HepG2 (cell line): ENCODE measurements around the gene SLC17A9. TPM values are rescaled to one million over a fixed set of nuclear protein-coding genes. Genes with fewer than 3 reads are reported as not detected.

Experiments
- GLI4 ChIP-seq: sonication (generic); formaldehyde crosslinking; IDR thresholded peaks from 2 replicates; pipeline ENCODE4 v1.5.1; 2020; ENCODE audit warnings: missing genetic modification reagents, mild to moderate bottlenecking, moderate library complexity, borderline replicate concordance
- HNF4A ChIP-seq: sonication (generic); formaldehyde crosslinking; IDR thresholded peaks from 2 replicates; pipeline ENCODE4 v1.4.0; 2020; ENCODE audit warnings: missing genetic modification reagents
- MBNL3 ChIP-seq: fragments of 250-450 bp; sonication (Bioruptor Pico); conservative IDR thresholded peaks from 2 replicates; pipeline ENCODE4 v1.8.0; 2022; ENCODE audit warnings: mild to moderate bottlenecking, inconsistent platforms
- MIXL1 ChIP-seq: IDR thresholded peaks from 2 replicates; pipeline ENCODE4 v1.6.1; 2016
- MXD1 ChIP-seq: sonication (generic); formaldehyde crosslinking; IDR thresholded peaks from 2 replicates; pipeline ENCODE4 v1.4.0; 2020; ENCODE audit warnings: mild to moderate bottlenecking, missing genetic modification reagents
- NCOA2 ChIP-seq: sonication (generic); formaldehyde crosslinking; IDR thresholded peaks from 2 replicates; pipeline ENCODE4 v1.8.0; 2022; ENCODE audit warnings: inconsistent platforms
- NR2F6 ChIP-seq, 2 experiments: IDR thresholded peaks; 2 replicates each; pipeline ENCODE4 v1.6.1; 2016; ENCODE audit warnings: antibody characterized with exemption in 1 of 2, mild to moderate bottlenecking in 1 of 2
- PAF1 ChIP-seq: IDR thresholded peaks from 2 replicates; pipeline ENCODE4 v1.6.1; 2016; ENCODE audit warnings: missing genetic modification reagents, missing compliant biosample characterization
- RAD21 ChIP-seq: fragments of 450-650 bp; formaldehyde crosslinking; IDR thresholded peaks from 2 replicates; pipeline ENCODE4 v1.5.0; 2020; ENCODE audit warnings: mild to moderate bottlenecking
- SIN3A ChIP-seq: IDR thresholded peaks from 2 replicates; pipeline ENCODE4 v1.6.1; 2011; ENCODE audit warnings: low read depth, mild to moderate bottlenecking, control low read depth, low read length, borderline replicate concordance
- SOX6 ChIP-seq, 2 experiments: fragments of 450-650 bp in 1 of 2; sonication (generic) in 1 of 2; formaldehyde crosslinking in 1 of 2; IDR thresholded peaks; 2 replicates each; pipeline versions ENCODE4 v1.4.0 to v1.6.1; 2017 to 2020; ENCODE audit warnings: antibody characterized with exemption in 1 of 2, mild to moderate bottlenecking in 1 of 2, missing genetic modification reagents in 1 of 2
- TARDBP ChIP-seq: sonication (generic); formaldehyde crosslinking; IDR thresholded peaks from 2 replicates; pipeline ENCODE4 v1.8.0; 2022; ENCODE audit warnings: mild to moderate bottlenecking, missing genetic modification reagents
- TGIF2 ChIP-seq: IDR thresholded peaks from 2 replicates; pipeline ENCODE4 v1.6.1; 2016; ENCODE audit warnings: control low read depth, missing compliant biosample characterization
- THAP7 ChIP-seq: sonication (generic); formaldehyde crosslinking; IDR thresholded peaks from 2 replicates; pipeline ENCODE4 v1.8.1; 2023; ENCODE audit warnings: mild to moderate bottlenecking, missing genetic modification reagents
- THAP9 ChIP-seq: sonication (generic); formaldehyde crosslinking; IDR thresholded peaks from 2 replicates; pipeline ENCODE4; 2020; ENCODE audit warnings: missing genetic modification reagents, mild to moderate bottlenecking, borderline replicate concordance
- ZC3H13 ChIP-seq: sonication (generic); formaldehyde crosslinking; IDR thresholded peaks from 2 replicates; pipeline ENCODE4 v1.8.1; 2023; ENCODE audit warnings: mild to moderate bottlenecking, missing genetic modification reagents, moderate library complexity
- ZFP62 ChIP-seq: sonication (generic); formaldehyde crosslinking; IDR thresholded peaks from 2 replicates; pipeline ENCODE4 v1.4.0; 2020; ENCODE audit warnings: missing genetic modification reagents
- ZNF281 ChIP-seq: sonication (generic); formaldehyde crosslinking; IDR thresholded peaks from 2 replicates; pipeline ENCODE4 v1.4.0; 2020; ENCODE audit warnings: missing genetic modification reagents, borderline replicate concordance
- ZNF292 ChIP-seq: sonication (generic); formaldehyde crosslinking; IDR thresholded peaks from 2 replicates; pipeline ENCODE4 v1.8.1; 2022; ENCODE audit warnings: mild to moderate bottlenecking, low read depth, missing genetic modification reagents, borderline replicate concordance
- ZNF326 ChIP-seq: sonication (generic); formaldehyde crosslinking; IDR thresholded peaks from 2 replicates; pipeline ENCODE4 v1.4.0; 2020; ENCODE audit warnings: missing genetic modification reagents, borderline replicate concordance
- ZNF737 ChIP-seq: sonication (generic); formaldehyde crosslinking; IDR thresholded peaks from 2 replicates; pipeline ENCODE4 v1.5.0; 2020; ENCODE audit warnings: missing genetic modification reagents, mild to moderate bottlenecking, borderline replicate concordance
- ZNF772 ChIP-seq: sonication (generic); formaldehyde crosslinking; IDR thresholded peaks from 2 replicates; pipeline ENCODE4 v1.5.0; 2020; ENCODE audit warnings: mild to moderate bottlenecking, missing genetic modification reagents
- polyA plus RNA-seq, 8 experiments: library from polyadenylated mRNA; depleted of rRNA in 3 of 8; stranded (reverse) in 7 of 8; unstranded in 1 of 8; fragments of >200 nt; fragmentation: Illumina TruSeq in 4 of 8; extraction: Trizol in 4 of 8; gene quantifications; 2 replicates each; pipeline versions ENCODE4 v1.2.1 to v1.2.3, GENCODE V29; 2011 to 2016; ENCODE audit warnings: low read depth in 4 of 8, missing spikeins in 1 of 8, mixed read lengths in 1 of 8; ENCODE audit not compliant: insufficient read depth in 1 of 8
- total RNA-seq, 5 experiments: library from RNA; depleted of rRNA; stranded (reverse); fragments of >200 nt; fragmentation: Illumina TruSeq; extraction: Trizol; gene quantifications; 2 replicates each; pipeline ENCODE4 v1.2.3, GENCODE V29; 2016; ENCODE audit warnings: low read depth in 1 of 5

Gene SLC17A9
- total and polyA plus RNA-seq, 2 of the 13 experiments (the other 11 are each of a cell fraction or from before 2014, with no cell fraction given), result 110 to 191 TPM

- TF ChIP-seq ZNF281 (0 out of 2 replicates have a peak, but pooled peaks have one; percentile 24), ZNF326 (CRISPR knock-in tag) (0 out of 2 replicates have a peak, but pooled peaks have one; percentile 60), ZC3H13 (CRISPR knock-in tag) (peak; percentile 29; the same call in 1 of the 2 replicates), MXD1 (peak; percentile 53; the same call in 1 of the 2 replicates), ZFP62 (CRISPR knock-in tag) (no peak), MBNL3 (CRISPR knock-in tag) (no peak), THAP9 (CRISPR knock-in tag) (peak; percentile 78), TARDBP (CRISPR knock-in tag) (0 out of 2 replicates have a peak, but pooled peaks have one; percentile 42), MIXL1 (no peak), HNF4A (CRISPR knock-in tag) (no peak), NCOA2 (CRISPR knock-in tag) (no peak; the same call in 1 of the 2 replicates), ZNF737 (CRISPR knock-in tag) (no peak), THAP7 (CRISPR knock-in tag) (peak; percentile 51; the same call in 1 of the 2 replicates), PAF1 (CRISPR knock-in tag) (no peak), RAD21 (peak; percentile 10; the same call in 1 of the 2 replicates), NR2F6 (IDR thresholded peaks at IDR 0.05) (no peak), NR2F6 (CRISPR knock-in tag; IDR thresholded peaks at IDR 0.05) (0 out of 2 replicates have a peak, but pooled peaks have one; percentile 1), SIN3A (no peak), ZNF772 (CRISPR knock-in tag) (no peak), TGIF2 (CRISPR knock-in tag) (no peak), ZNF292 (CRISPR knock-in tag) (peak; percentile 65; the same call in 1 of the 2 replicates), GLI4 (0 out of 2 replicates have a peak, but pooled peaks have one; percentile 23), SOX6 (IDR thresholded peaks at IDR 0.05) (no peak), SOX6 (CRISPR knock-in tag; IDR thresholded peaks at IDR 0.05) (peak; percentile 61; the same call in 1 of the 2 replicates)
These were observed 18.1 kb downstream of the SLC17A9 start (continued) for GRCh38 chr20:62970307-62971210.
